IMR-90 (cell line): Measurements from ENCODE around the gene UBE2E2. TPM values are rescaled to one million over a fixed set of nuclear protein-coding genes. Genes with fewer than 3 reads are reported as not detected.

Experiments
- ATAC-seq: fragments of 200-7000 bp; cut with Tn5 transposase; 2 replicates; pipeline ENCODE4 v1.9.1; 2020; ENCODE audit warnings: low read depth, mild to moderate bottlenecking, moderate library complexity
- BruUV-seq: library from RNA; stranded (reverse); fragments of 400-500 nt; replicated peaks from 2 replicates; lab custom pipeline; 2021; lab: Mats Ljungman, UMichigan
- CTCF ChIA-PET: fragments of 300-600 bp; formaldehyde crosslinking; extraction: SDS; loops from one replicate; lab custom pipeline; 2021; ENCODE audit warnings: antibody characterized with exemption; lab: Yijun Ruan, JAX
- POLR2A ChIA-PET: fragments of 300-600 bp; sonication (Branson Sonifier 250); formaldehyde crosslinking; loops from one replicate; lab custom pipeline; 2022; ENCODE audit warnings: antibody characterized with exemption; ENCODE audit not compliant: unreplicated experiment; lab: Charles Lee
- DNase-seq: peaks from one replicate; pipeline ENCODE4 v3.0.0; 2013
- H2AFZ ChIP-seq: replicated peaks from 2 replicates; pipeline ENCODE3; 2013; ENCODE audit warnings: low read length, mild to moderate bottlenecking; ENCODE audit not compliant: poor library complexity
- H2AK5ac ChIP-seq: 2 replicates; pipeline ENCODE4 v1.6.1; 2013; ENCODE audit warnings: low read depth, low read length, inconsistent platforms
- H2AK9ac ChIP-seq: replicated peaks from 2 replicates; pipeline ENCODE3; 2013; ENCODE audit warnings: mild to moderate bottlenecking, low read depth, low read length, moderate library complexity; ENCODE audit not compliant: poor library complexity
- H2BK120ac ChIP-seq: 2 replicates; pipeline ENCODE4 v1.6.1; 2013; ENCODE audit warnings: low read depth, low read length, inconsistent platforms
- H2BK15ac ChIP-seq: 3 replicates; pipeline ENCODE4 v1.6.1; 2013; ENCODE audit warnings: low read depth, low read length, inconsistent platforms
- H2BK20ac ChIP-seq: 2 replicates; pipeline ENCODE4 v1.6.1; 2013; ENCODE audit warnings: low read depth, mild to moderate bottlenecking, inconsistent platforms, low read length, moderate library complexity
- H2BK5ac ChIP-seq: 2 replicates; pipeline ENCODE4 v1.6.1; 2013; ENCODE audit warnings: mild to moderate bottlenecking, low read depth, low read length, inconsistent platforms; ENCODE audit not compliant: poor library complexity, severe bottlenecking
- H3K14ac ChIP-seq: replicated peaks from 2 replicates; pipeline ENCODE4 v1.6.1; 2013; ENCODE audit warnings: low read depth, low read length, inconsistent platforms
- H3K18ac ChIP-seq: 2 replicates; pipeline ENCODE4 v1.6.1; 2013; ENCODE audit warnings: low read depth, low read length, control low read depth
- H3K23ac ChIP-seq: 2 replicates; pipeline ENCODE4 v1.6.1; 2013; ENCODE audit warnings: low read depth, low read length, inconsistent platforms
- H3K27ac ChIP-seq: 2 replicates; pipeline ENCODE4 v1.5.1; 2013; ENCODE audit warnings: mild to moderate bottlenecking, control low read depth, low read length; ENCODE audit not compliant: insufficient read depth
- H3K27me3 ChIP-seq: 2 replicates; pipeline ENCODE4 v1.6.1; 2013; ENCODE audit warnings: low read length; ENCODE audit not compliant: control insufficient read depth, insufficient read depth
- H3K36me3 ChIP-seq: 2 replicates; pipeline ENCODE4 v1.6.1; 2013; ENCODE audit warnings: low read length, mixed read lengths; ENCODE audit not compliant: control insufficient read depth, insufficient read depth
- H3K4ac ChIP-seq: 2 replicates; pipeline ENCODE4 v1.6.1; 2013; ENCODE audit warnings: low read depth, low read length, inconsistent platforms
- H3K4me1 ChIP-seq: 2 replicates; pipeline ENCODE4 v1.6.1; 2013; ENCODE audit warnings: low read length, mixed read lengths; ENCODE audit not compliant: control insufficient read depth, insufficient read depth
- H3K4me2 ChIP-seq: 2 replicates; pipeline ENCODE4 v1.6.1; 2013; ENCODE audit warnings: low read depth, mild to moderate bottlenecking, control low read depth, low read length, moderate library complexity
- H3K4me3 ChIP-seq: 2 replicates; pipeline ENCODE4 v1.5.1; 2013; ENCODE audit warnings: low read depth, mild to moderate bottlenecking, control low read depth, low read length, moderate library complexity; ENCODE audit not compliant: insufficient read depth
- H3K56ac ChIP-seq: 2 replicates; pipeline ENCODE4 v1.6.1; 2013; ENCODE audit warnings: low read length, inconsistent platforms; ENCODE audit not compliant: insufficient read depth; ENCODE audit errors: extremely low read depth
- H3K79me1 ChIP-seq, 2 experiments: 2 replicates each; pipeline ENCODE4 v1.6.1; 2013; ENCODE audit warnings: low read length in 2 of 2, inconsistent platforms in 1 of 2, low read depth in 1 of 2
- H3K9ac ChIP-seq: 2 replicates; pipeline ENCODE4 v1.6.1; 2013; ENCODE audit warnings: low read depth, low read length, control low read depth
- H3K9me1 ChIP-seq: 2 replicates; pipeline ENCODE4 v1.6.1; 2013; ENCODE audit warnings: low read length, inconsistent platforms; ENCODE audit not compliant: insufficient read depth
- H3K9me3 ChIP-seq: 2 replicates; pipeline ENCODE4 v1.6.1; 2013; ENCODE audit warnings: low read length; ENCODE audit not compliant: control insufficient read depth, insufficient read depth
- H4K20me1 ChIP-seq: 2 replicates; pipeline ENCODE4 v1.6.1; 2013; ENCODE audit warnings: low read length, inconsistent platforms; ENCODE audit not compliant: insufficient read depth
- H4K5ac ChIP-seq: 2 replicates; pipeline ENCODE4 v1.6.1; 2013; ENCODE audit warnings: mild to moderate bottlenecking, low read depth, low read length, control low read depth
- H4K8ac ChIP-seq, 2 experiments: 2 replicates each; pipeline ENCODE4 v1.6.1; 2013; ENCODE audit warnings: low read depth in 2 of 2, low read length in 2 of 2, control low read depth in 1 of 2, inconsistent platforms in 1 of 2
- H4K91ac ChIP-seq: 2 replicates; pipeline ENCODE4 v1.6.1; 2013; ENCODE audit warnings: low read depth, low read length, inconsistent platforms; ENCODE audit not compliant: insufficient read depth
- BHLHE40 ChIP-seq: fragments of 150-350 bp; IDR thresholded peaks from 2 replicates; pipeline ENCODE4 v1.6.1; 2016; ENCODE audit warnings: mild to moderate bottlenecking, low read depth, low read length
- CEBPB ChIP-seq: IDR thresholded peaks from 2 replicates; pipeline ENCODE4 v1.6.1; 2012; ENCODE audit warnings: low read depth, low read length, improper control_type of control experiment
- CHD1 ChIP-seq: IDR thresholded peaks from 2 replicates; pipeline ENCODE4 v1.6.1; 2012; ENCODE audit warnings: low read depth, low read length, improper control_type of control experiment
- CTCF ChIP-seq: conservative IDR thresholded peaks from 2 replicates; pipeline ENCODE4 v1.5.1; 2012; ENCODE audit warnings: mild to moderate bottlenecking, low read depth, low read length, improper control_type of control experiment
- ELK1 ChIP-seq: fragments of 150-350 bp; IDR thresholded peaks from 2 replicates; pipeline ENCODE4 v1.6.1; 2016; ENCODE audit warnings: low read depth, mild to moderate bottlenecking, low read length, moderate library complexity, borderline replicate concordance
- FOS ChIP-seq: fragments of 150-350 bp; IDR thresholded peaks from 2 replicates; pipeline ENCODE4 v1.6.1; 2016; ENCODE audit warnings: low read depth, low read length
- MAFK ChIP-seq: IDR thresholded peaks from 2 replicates; pipeline ENCODE4 v1.6.1; 2012; ENCODE audit warnings: low read depth, low read length, improper control_type of control experiment
- MAZ ChIP-seq: IDR thresholded peaks from 2 replicates; pipeline ENCODE4 v1.6.1; 2012; ENCODE audit warnings: low read depth, mild to moderate bottlenecking, low read length, improper control_type of control experiment, moderate library complexity, borderline replicate concordance
- MXI1 ChIP-seq: IDR thresholded peaks from 2 replicates; pipeline ENCODE4 v1.6.1; 2012; ENCODE audit warnings: low read depth, mild to moderate bottlenecking, low read length, moderate library complexity, borderline replicate concordance
- NFE2L2 ChIP-seq: fragments of 150-350 bp; IDR thresholded peaks from 2 replicates; pipeline ENCODE4 v1.6.1; 2016; ENCODE audit warnings: low read depth, mild to moderate bottlenecking, low read length
- POLR2A ChIP-seq: IDR thresholded peaks from 2 replicates; pipeline ENCODE4 v1.6.1; 2012; ENCODE audit warnings: mild to moderate bottlenecking, low read depth, low read length
- RAD21 ChIP-seq: IDR thresholded peaks from 2 replicates; pipeline ENCODE4 v1.6.1; 2012; ENCODE audit warnings: low read length, improper control_type of control experiment
- RCOR1 ChIP-seq: IDR thresholded peaks from 2 replicates; pipeline ENCODE4 v1.6.1; 2012; ENCODE audit warnings: mild to moderate bottlenecking, low read length, improper control_type of control experiment; ENCODE audit not compliant: insufficient replicate concordance
- RFX5 ChIP-seq: IDR thresholded peaks from 2 replicates; pipeline ENCODE4 v1.8.0; 2012; ENCODE audit warnings: low read depth, mild to moderate bottlenecking, low read length, moderate library complexity
- SMC3 ChIP-seq: fragments of 150-350 bp; IDR thresholded peaks from 2 replicates; pipeline ENCODE4 v1.6.1; 2016; ENCODE audit warnings: low read depth, mild to moderate bottlenecking, antibody characterized with exemption, low read length, moderate library complexity
- USF2 ChIP-seq: fragments of 150-350 bp; IDR thresholded peaks from 2 replicates; pipeline ENCODE4 v1.6.1; 2017; ENCODE audit warnings: mild to moderate bottlenecking, antibody characterized with exemption, low read length, low read depth
- WGBS, 2 experiments: methylation state at CpG; one replicate each; pipeline versions ENCODE4 v1.1.5 to v1.1.7; 2013; ENCODE audit warnings: missing lambda C conversion rate in 2 of 2; ENCODE audit not compliant: insufficient read length in 1 of 2; ENCODE audit errors: extremely low coverage in 2 of 2; 5-methylcytosine and 5-hydroxymethylcytosine counted together
- dilution Hi-C: fragments of 300-500 bp; cut with HindIII; formaldehyde crosslinking; loops from one replicate; pipeline ENCODE4 v1.14.3; 2018; ENCODE audit warnings: low sequenced_read_pairs; ENCODE audit not compliant: unreplicated experiment
- in situ Hi-C: fragments of 300-500 bp; cut with MboI; formaldehyde crosslinking; loops from 3 replicates; pipeline ENCODE4 v1.14.3; 2019; ENCODE audit warnings: low sequenced_read_pairs, inconsistent platforms, mixed read lengths
- intact Hi-C: fragments of 100-400 bp; cut with micrococcal nuclease; formaldehyde crosslinking; loops from 2 replicates; pipeline ENCODE4 v1.10.0; 2022
- polyA plus RNA-seq, 3 experiments: library from polyadenylated mRNA; depleted of rRNA; stranded (reverse); fragments of >200 nt; gene quantifications; 2 replicates each; pipeline ENCODE4 v1.2.3, GENCODE V29; 2012; ENCODE audit warnings: low replicate concordance in 1 of 3
- total RNA-seq: library from RNA; depleted of rRNA; stranded (reverse); fragments of >200 nt; gene quantifications from 2 replicates; pipeline ENCODE4 v1.2.3, GENCODE V29; 2012

UBE2E2 gene
- total and polyA plus RNA-seq, 2 of the 4 experiments (the other 2 are of a cell fraction): 18.6 to 32.7 TPM

- Histone ChIP-seq H3K9ac (no peak overlapping the region), H4K8ac (no peak overlapping the region), H3K4me3 (no peak overlapping the region), H2BK120ac (no peak overlapping the region), H3K56ac (no peak overlapping the region), H2AK5ac (no peak overlapping the region), H3K4me1 (peaks cover 2% of the 10 kb centered on the region; the same call in 1 of the 2 replicates), H3K9me1 (no peaks in the 10 kb centered on the region), H4K5ac (no peak overlapping the region), H3K18ac (no peak overlapping the region), H3K27me3 (no peaks in the 10 kb centered on the region), H2AK9ac (no peak overlapping the region), H3K9me3 (peaks cover 14% of the 10 kb centered on the region), H3K36me3 (0 out of 2 replicates have a peak, but pooled peaks cover 2% of the 10 kb centered on the region), H4K91ac (no peak overlapping the region), H3K14ac (no peak overlapping the region), H2AFZ (no peak overlapping the region), H3K27ac (no peak overlapping the region), H3K4ac (no peak overlapping the region), H2BK20ac (no peak overlapping the region), H3K79me1 (peaks cover 0 to 5% of the 10 kb centered on the region in 2 experiments; a peak in 2 of 4 replicates), H3K4me2 (no peak overlapping the region), H4K20me1 (no peaks in the 10 kb centered on the region), H3K23ac (no peak overlapping the region), H2BK15ac (no peak overlapping the region), H2BK5ac (no peak overlapping the region)
- ChIA-PET POLR2A (no interaction called here), CTCF (interaction anchor here (0.6 kb wide), 1 partner anchor 316 kb away, joined by 3 read pairs; no protein-coding TSS in a partner anchor)
- dilution Hi-C loops (no loop called here), in situ Hi-C loops (no loop called here), intact Hi-C loops (no loop called here)
- DNase-seq (no peak), ATAC-seq (no peak; the same call in 1 of the 2 replicates)
- WGBS, 2 experiments: no CpG with 5 or more reads among the region's 3 CpGs
- no peak for TF ChIP-seq MXI1
- no peak for TF ChIP-seq POLR2A
- TF ChIP-seq NFE2L2: no peak
- no peak for TF ChIP-seq MAFK
- TF ChIP-seq RAD21: no peak
- no peak for TF ChIP-seq BHLHE40
- no peak for TF ChIP-seq CHD1
- TF ChIP-seq RCOR1: no peak
- no peak for TF ChIP-seq CTCF
- TF ChIP-seq FOS: no peak
- no peak for TF ChIP-seq SMC3
- no peak for TF ChIP-seq MAZ
- TF ChIP-seq CEBPB: no peak
- TF ChIP-seq USF2: no peak
- TF ChIP-seq RFX5: no peak
- no peak for TF ChIP-seq ELK1
- BruUV-seq: no TSS peak
Observed at GRCh38 chr3:23481616-23482278, 278.6 kb downstream of the UBE2E2 start.
